NCI-H1105 treated with DMSO at 0.1 percent for 48 hours (cell line): ENCODE data around the gene GRAMD1B.
"Not testable (repeated sequence)": the region's sequence is repeated elsewhere in the genome, so short reads cannot be mapped to it uniquely, and the experiment has no call there.

Experiments used
- DNase-seq: peaks from one replicate; lab custom pipeline; 2025; lab: John Stamatoyannopoulos, UW

Gene GRAMD1B

GRCh38 chr11:123443851-123444623, 14.0 kb downstream of the GRAMD1B start:
- DNase-seq = no peak

GRCh38 chr11:123448823-123449222, 18.8 kb downstream of the GRAMD1B start:
- no peak for DNase-seq

- no peak for DNase-seq
Measured at GRCh38 chr11:123449436-123449835, 19.4 kb downstream of the GRAMD1B start.

- DNase-seq = peak; percentile 78
Measured at GRCh38 chr11:123450623-123451022, 20.6 kb downstream of the GRAMD1B start.

DNA sequence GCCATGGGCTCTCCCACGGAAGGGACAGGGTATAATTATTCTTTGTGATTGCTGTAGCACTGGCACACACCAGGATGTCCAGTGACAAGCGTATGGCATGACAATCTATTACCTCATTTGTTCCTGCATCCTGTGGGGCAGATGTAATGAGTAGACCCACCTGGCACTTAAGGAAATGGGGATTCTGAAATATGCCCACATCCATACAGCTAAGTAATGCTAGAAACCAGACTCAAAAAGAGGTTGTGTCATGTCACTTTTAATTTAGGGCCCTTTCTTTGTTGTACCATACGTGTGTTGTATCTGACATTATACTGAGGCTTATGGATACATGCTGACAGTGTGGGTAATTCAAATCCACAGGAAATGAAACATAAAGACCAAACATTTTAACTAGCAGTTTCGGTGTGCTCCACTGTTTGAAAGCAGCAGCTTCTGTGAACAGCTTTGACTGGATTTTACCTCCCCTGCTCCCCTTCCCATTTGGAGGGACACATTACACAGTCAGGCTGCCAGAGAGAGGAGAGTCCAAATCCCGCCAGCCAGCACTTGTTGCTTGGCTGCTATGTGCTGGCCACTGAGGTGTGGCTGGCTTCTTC, 21.2 kb downstream of the GRAMD1B start:
- DNase-seq = peak; percentile 78

DNA sequence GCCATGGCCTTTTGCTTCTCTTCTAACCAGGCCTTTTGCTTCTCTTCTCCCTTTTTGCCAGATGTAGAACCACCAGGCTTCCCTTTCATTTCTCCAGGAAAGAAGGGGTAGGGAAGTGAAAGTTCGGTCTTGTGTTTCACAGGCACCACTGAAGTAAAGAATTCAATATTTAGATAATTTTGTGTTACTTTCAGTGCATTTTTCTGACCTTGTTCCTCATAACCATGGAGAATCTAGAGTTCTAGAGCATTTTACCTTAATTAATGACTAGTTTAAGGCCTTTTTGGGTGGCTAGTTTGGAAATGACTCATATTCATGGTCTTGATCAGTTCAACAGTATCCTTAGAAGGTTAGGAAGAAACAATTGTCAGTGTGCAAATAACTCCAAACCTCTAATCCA, 22.7 kb downstream of the GRAMD1B start:
- DNase-seq = no peak

GRCh38 chr11:123454060-123454651, 24.1 kb downstream of the GRAMD1B start:
- no peak for DNase-seq

- no peak for DNase-seq
Measured at GRCh38 chr11:123454796-123455195, 24.7 kb downstream of the GRAMD1B start.

DNA sequence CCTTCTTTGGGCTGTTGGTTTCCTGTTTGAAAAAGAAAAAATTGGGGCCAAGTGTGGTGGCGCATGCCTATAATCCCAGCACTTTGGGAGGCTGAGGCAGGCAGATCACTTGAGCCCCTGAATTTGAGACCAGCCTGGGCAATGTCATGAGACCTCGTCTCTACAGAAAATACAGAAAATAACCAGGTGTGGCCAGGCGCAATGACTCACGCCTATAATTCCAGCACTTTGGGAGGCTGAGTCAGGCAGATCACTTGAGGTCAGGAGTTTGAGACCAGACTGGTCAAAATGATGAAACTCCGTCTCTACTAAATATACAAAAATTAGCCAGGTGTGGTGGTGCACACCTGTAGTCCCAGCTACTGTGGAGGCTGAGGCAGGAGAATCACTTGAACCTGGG, 26.4 kb downstream of the GRAMD1B start:
- DNase-seq = not testable (repeated sequence)

DNA sequence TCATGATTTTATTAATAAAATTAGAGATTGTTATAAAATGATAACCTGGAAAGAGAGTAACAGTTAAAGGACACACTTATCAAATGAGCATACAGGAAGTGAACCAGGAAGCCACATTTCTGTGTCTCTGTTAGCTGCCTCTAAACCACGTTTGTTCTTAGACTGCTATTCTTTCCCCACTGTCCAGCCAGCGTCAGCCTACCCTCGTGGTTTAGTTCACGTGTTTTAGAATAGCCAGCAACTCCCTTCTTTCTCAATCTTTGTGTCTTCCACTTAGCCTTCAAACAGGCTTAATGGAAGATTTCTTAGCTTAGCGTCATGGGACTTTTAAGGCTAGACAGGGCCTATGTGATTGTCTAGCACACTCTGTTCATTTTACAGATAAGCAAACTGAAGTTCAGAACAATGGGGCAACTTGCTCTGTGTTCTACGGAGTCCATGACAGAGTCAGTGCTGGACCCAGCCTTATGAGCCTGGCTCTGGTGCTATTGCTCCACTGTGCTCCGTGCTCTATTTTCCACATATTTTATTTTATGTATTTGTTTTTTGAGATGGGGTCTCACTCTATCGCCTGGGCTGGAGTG, 27.2 kb downstream of the GRAMD1B start:
- no peak for DNase-seq

DNA sequence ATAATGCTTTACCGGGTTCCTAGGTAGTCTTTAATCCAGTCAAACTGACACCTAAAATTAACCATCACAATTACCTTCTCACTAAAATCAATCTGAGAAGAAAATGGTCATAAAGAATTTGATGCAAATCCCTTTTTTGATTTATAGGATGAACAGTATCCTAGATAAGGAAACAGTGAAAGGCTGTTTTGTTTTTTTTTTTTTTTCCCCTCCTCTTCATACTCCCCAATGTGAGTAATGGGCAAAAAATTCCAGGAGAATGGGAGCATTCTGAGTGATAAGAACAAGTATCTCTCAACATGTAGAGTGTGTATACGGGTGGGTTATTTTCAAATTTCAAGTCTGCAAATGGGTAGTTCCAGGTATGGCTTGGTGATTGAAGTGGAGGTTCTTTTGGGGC, 28.4 kb downstream of the GRAMD1B start:
- DNase-seq = no peak

- DNase-seq = peak; percentile 74
Measured at GRCh38 chr11:123460012-123460700, 30.1 kb downstream of the GRAMD1B start.

DNA sequence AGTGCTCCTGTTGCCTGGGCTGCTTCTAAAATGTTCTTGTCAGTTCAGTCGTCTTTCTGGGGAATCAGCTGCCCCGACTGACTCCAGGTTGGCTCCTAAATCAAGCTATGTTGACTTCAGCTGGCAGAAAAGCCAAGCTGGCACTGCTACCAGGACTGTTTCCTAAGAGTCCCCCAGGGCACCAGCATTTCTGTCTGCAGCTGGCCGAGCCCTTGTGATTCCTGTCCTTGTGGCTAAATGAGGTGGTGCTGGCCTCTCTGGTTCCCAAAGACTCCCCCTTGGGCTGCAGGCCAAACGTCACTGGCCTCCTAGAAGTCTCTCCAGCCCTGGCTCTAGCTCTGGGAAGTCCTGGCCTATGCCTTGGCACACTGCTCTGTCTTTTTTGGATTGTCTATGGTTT, 31.1 kb downstream of the GRAMD1B start:
- peak; percentile 19 for DNase-seq

DNA sequence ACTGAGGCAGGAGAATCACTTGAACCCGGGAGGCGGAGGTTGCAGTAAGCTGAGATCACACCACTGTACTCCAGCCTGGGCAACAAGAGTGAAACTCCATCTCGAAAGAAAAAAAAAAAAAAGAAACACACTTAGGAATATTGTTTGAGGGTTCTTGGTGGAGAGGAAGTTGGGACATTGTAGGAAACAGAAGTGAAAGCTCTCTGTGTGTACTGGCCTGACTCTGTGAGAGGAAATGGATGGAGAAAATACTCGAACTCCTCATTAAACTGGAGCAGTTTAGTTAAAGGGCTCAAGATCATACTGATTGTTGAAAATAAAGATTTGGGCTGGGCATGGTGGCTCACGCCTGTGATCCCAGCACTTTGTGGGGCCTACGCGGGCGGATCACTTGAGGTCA, 35.6 kb downstream of the GRAMD1B start:
- not testable (repeated sequence) for DNase-seq

DNA sequence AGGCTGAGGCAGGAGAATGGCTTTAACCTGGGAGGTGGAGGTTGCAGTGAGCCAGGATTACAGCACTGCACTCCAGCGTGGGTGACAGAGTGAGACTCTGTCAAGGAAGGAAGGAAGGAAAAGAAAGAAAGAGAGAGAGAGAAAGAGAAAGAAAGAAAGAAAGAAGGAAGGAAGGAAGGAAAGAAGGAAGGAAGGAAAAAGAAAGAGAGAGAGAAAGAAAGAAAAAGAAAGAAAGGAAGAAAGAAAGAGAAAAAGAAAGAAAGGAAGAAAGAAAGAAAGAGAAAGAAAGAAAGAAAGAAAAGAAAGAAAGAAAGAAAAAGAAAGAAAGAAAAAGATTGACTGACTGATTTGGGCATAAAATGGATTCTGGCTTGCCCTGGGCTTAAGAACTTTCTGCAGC, 36.1 kb downstream of the GRAMD1B start:
- not testable (repeated sequence) for DNase-seq

GRCh38 chr11:123469089-123469488, 39.0 kb downstream of the GRAMD1B start:
- DNase-seq = peak; percentile 46

DNA sequence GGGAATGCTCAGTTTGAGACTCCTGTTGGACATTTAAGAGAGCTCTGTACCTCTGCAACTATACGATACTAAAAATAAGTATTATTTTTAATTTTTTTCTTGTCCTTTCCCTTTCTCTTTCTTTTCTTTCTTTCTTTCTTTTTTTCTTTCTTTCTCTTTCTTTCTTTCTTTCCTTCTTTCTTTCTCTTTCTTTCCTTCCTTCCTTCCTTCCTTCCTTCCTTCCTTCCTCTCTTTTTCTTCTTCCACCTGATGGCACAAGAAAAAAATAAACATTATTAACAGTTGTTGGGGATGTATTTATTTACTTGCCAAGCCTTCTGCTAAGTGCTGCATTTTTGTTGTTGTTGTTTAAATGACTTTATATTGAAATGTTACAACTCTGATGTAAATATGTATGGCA, 39.5 kb downstream of the GRAMD1B start:
- no peak for DNase-seq

GRCh38 chr11:123470842-123471241, 40.8 kb downstream of the GRAMD1B start:
- no peak for DNase-seq

DNA sequence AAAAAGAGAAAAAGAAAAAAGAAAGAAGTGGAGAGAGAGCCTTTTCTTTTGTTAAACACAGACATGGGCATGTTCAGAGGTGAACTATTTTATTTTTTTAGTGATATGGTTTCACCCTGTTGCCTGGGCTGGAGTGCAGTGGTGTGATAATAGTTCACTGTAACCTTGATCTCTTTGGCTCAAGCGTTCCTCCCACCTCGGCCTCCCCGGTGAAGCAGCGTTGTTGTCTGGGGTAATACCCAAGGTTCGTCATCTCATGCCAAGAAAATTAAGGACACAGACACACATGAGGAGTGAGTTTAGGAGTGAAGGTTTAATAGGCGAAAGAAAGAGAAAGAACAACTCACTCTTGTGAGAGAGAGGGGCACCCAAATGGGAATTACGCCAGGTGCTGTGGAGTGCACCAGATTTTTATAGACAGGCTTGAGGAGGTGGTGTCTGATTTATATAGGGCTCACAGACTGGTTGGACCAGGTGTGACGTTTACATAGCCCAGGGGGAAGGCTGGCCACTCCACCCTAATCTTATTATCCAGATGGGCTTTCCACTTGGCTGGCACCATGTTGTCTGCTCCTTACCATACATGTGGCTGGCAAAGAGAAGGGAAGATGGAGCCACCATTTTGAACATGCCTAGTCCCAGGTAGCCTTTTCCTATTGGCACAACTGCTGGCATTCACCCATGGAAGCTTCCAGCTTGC, 42.3 kb downstream of the GRAMD1B start:
- DNase-seq = peak; percentile 95

GRCh38 chr11:123473941-123474677, 44.0 kb downstream of the GRAMD1B start:
- no peak for DNase-seq

- no peak for DNase-seq
Measured at GRCh38 chr11:123474994-123475393, 44.9 kb downstream of the GRAMD1B start.
